ENCODE data around the gene TNFRSF4. TPM values are rescaled to one million over a fixed set of nuclear protein-coding genes. Genes with fewer than 3 reads are reported as not detected.
A peak's percentile ranks its signal among the peaks of the same experiment; 100 is the strongest.
"Not testable (repeated sequence)": the region's sequence is repeated elsewhere in the genome, so short reads cannot be mapped to it uniquely, and the experiment has no call there.

TNFRSF4 gene
- total RNA-seq, 1 experiment from 2014 or later: not detected

DNA sequence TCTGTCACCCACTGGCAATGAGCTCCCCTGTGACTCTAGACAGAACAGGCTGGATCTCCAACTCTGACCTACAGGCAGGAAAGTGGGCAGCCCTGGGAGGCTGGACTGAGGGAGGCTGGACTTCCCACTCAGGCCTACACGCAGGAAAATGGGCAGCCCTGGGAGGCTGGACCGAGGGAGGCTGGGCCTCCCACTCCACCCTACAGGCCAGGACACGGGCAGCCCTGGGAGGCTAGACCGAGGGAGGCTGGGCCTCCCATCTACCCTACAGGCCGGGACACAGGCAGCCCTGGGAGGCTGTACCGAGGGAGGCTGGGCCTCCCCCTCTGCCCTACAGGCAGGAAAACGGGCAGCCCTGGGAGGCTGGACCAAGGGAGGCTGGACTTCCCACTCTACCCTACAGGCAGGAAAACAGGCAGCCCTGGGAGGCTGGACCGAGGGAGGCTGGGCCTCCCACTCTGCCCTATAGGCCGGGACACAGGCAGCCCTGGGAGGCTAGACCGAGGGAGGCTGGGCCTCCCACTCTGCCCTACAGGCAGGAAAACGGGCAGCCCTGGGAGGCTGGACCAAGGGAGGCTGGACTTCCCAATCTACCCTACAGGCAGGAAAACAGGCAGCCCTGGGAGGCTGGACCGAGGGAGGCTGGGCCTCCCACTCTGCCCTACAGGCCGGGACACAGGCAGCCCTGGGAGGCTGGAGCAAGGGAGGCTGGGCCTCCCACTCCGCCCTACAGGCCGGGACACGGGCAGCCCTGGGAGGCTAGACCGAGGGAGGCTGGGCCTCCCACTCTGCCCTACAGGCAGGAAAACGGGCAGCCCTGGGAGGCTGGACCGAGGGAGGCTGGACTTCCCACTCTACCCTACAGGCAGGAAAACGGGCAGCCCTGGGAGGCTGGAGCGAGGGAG is 34.3 kb upstream of the TNFRSF4 start:
- H3K9ac ChIP-seq (ENCODE audit: low read length): not testable (repeated sequence)
- 0 out of 2 replicates have a peak, but pooled peaks cover 13% of the 10 kb centered on the region for H4K20me1 ChIP-seq (ENCODE audit: insufficient read depth, low read depth, low read length)

GRCh38 chr1:1247341-1247913 is 33.5 kb upstream of the TNFRSF4 start:
- no peaks in the 10 kb centered on the region for H3K9me3 ChIP-seq (ENCODE audit: low read length)
- H3K9ac ChIP-seq (ENCODE audit: low read length): no peak overlapping the region
- no peak overlapping the region for H2AFZ ChIP-seq (ENCODE audit: low read length)
- no peaks in the 10 kb centered on the region for H3K36me3 ChIP-seq (ENCODE audit: insufficient read depth, low read length)
- H3K4me3 ChIP-seq (ENCODE audit: low read length): no peak overlapping the region
- no peak overlapping the region for H3K27ac ChIP-seq (ENCODE audit: low read length)
- no peak for DNase-seq
- no peaks in the 10 kb centered on the region for H3K9me2 ChIP-seq (replicated peaks; ENCODE audit: insufficient read depth, low read length)
- no peaks in the 10 kb centered on the region for H3K27me3 ChIP-seq (ENCODE audit: low read length)
- H4K20me1 ChIP-seq (ENCODE audit: insufficient read depth, low read depth, low read length): 0 out of 2 replicates have a peak, but pooled peaks cover 13% of the 10 kb centered on the region
- no peaks in the 10 kb centered on the region for H3K4me1 ChIP-seq (ENCODE audit: low read length)
- H3K79me2 ChIP-seq (ENCODE audit: low read length): no peaks in the 10 kb centered on the region
- no peak overlapping the region for H3K4me2 ChIP-seq (ENCODE audit: low read depth, low read length, poor library complexity, severe bottlenecking)

More for the DNA sequence above, 34.3 kb upstream of the TNFRSF4 start:
- not testable (repeated sequence) for H3K36me3 ChIP-seq (ENCODE audit: insufficient read depth, low read length); H3K4me1 ChIP-seq (ENCODE audit: low read length); H3K4me3 ChIP-seq (ENCODE audit: low read length); DNase-seq; H3K27ac ChIP-seq (ENCODE audit: low read length); H3K9me3 ChIP-seq (ENCODE audit: low read length); H3K27me3 ChIP-seq (ENCODE audit: low read length); H3K79me2 ChIP-seq (ENCODE audit: low read length); H3K4me2 ChIP-seq (ENCODE audit: low read depth, low read length, poor library complexity, severe bottlenecking); H2AFZ ChIP-seq (ENCODE audit: low read length); H3K9me2 ChIP-seq (replicated peaks; ENCODE audit: insufficient read depth, low read length)

- Histone ChIP-seq H3K36me3 (ENCODE audit: insufficient read depth, low read length) (no peaks in the 10 kb centered on the region), H3K27me3 (ENCODE audit: low read length) (no peaks in the 10 kb centered on the region), H3K79me2 (ENCODE audit: low read length) (no peaks in the 10 kb centered on the region), H3K9me3 (ENCODE audit: low read length) (no peaks in the 10 kb centered on the region), H3K9ac (ENCODE audit: low read length) (no peak within 1 kb of the TSS), H3K4me1 (ENCODE audit: low read length) (no peaks in the 10 kb centered on the region), H2AFZ (ENCODE audit: low read length) (no peak within 1 kb of the TSS), H3K4me2 (ENCODE audit: low read depth, low read length, poor library complexity, severe bottlenecking) (no peak within 1 kb of the TSS), H3K4me3 (ENCODE audit: low read length) (no peak within 1 kb of the TSS), H3K9me2 (replicated peaks; ENCODE audit: insufficient read depth, low read length) (no peaks in the 10 kb centered on the region), H3K27ac (ENCODE audit: low read length) (no peak within 1 kb of the TSS), H4K20me1 (ENCODE audit: insufficient read depth, low read depth, low read length) (peaks cover 13% of the 10 kb centered on the region; the same call in 1 of the 2 replicates)
- DNase-seq: peak; percentile 63
These were observed 32.8 kb upstream of the TNFRSF4 start, which contains the start of gene C1QTNF12 for GRCh38 chr1:1246577-1247340. Gene C1QTNF12, minus strand, starts transcription at chr1:1246722. Its CDS starts 32 bp downstream, at chr1:1246690.

- Histone ChIP-seq H3K4me2 (ENCODE audit: low read depth, low read length, poor library complexity, severe bottlenecking) (no peak overlapping the region), H3K9me2 (replicated peaks; ENCODE audit: insufficient read depth, low read length) (no peaks in the 10 kb centered on the region)
- no peak for DNase-seq
These were observed 32.0 kb upstream of the TNFRSF4 start for GRCh38 chr1:1245817-1246576.

GRCh38 chr1:1245178-1245816 is 31.3 kb upstream of the TNFRSF4 start:
- Histone ChIP-seq H3K27ac (ENCODE audit: low read length) (no peak overlapping the region), H3K4me2 (ENCODE audit: low read depth, low read length, poor library complexity, severe bottlenecking) (no peak overlapping the region), H3K9me2 (replicated peaks; ENCODE audit: insufficient read depth, low read length) (no peaks in the 10 kb centered on the region), H3K4me3 (ENCODE audit: low read length) (no peak overlapping the region), H3K9me3 (ENCODE audit: low read length) (no peaks in the 10 kb centered on the region), H4K20me1 (ENCODE audit: insufficient read depth, low read depth, low read length) (peaks cover 5% of the 10 kb centered on the region; the same call in 1 of the 2 replicates), H3K36me3 (ENCODE audit: insufficient read depth, low read length) (no peaks in the 10 kb centered on the region), H3K27me3 (ENCODE audit: low read length) (no peaks in the 10 kb centered on the region), H3K4me1 (ENCODE audit: low read length) (no peaks in the 10 kb centered on the region), H3K79me2 (ENCODE audit: low read length) (no peaks in the 10 kb centered on the region), H2AFZ (ENCODE audit: low read length) (no peak overlapping the region), H3K9ac (ENCODE audit: low read length) (no peak overlapping the region)
- DNase-seq: no peak

More at GRCh38 chr1:1245817-1246576, 32.0 kb upstream of the TNFRSF4 start:
- Histone ChIP-seq H4K20me1 (ENCODE audit: insufficient read depth, low read depth, low read length) (peaks cover 11% of the 10 kb centered on the region; the same call in 1 of the 2 replicates), H3K27ac (ENCODE audit: low read length) (no peak overlapping the region), H3K9ac (ENCODE audit: low read length) (no peak overlapping the region), H3K27me3 (ENCODE audit: low read length) (no peaks in the 10 kb centered on the region), H3K79me2 (ENCODE audit: low read length) (no peaks in the 10 kb centered on the region), H3K36me3 (ENCODE audit: insufficient read depth, low read length) (no peaks in the 10 kb centered on the region), H3K4me1 (ENCODE audit: low read length) (no peaks in the 10 kb centered on the region), H3K4me3 (ENCODE audit: low read length) (no peak overlapping the region), H3K9me3 (ENCODE audit: low read length) (no peaks in the 10 kb centered on the region), H2AFZ (ENCODE audit: low read length) (no peak overlapping the region)

DNA sequence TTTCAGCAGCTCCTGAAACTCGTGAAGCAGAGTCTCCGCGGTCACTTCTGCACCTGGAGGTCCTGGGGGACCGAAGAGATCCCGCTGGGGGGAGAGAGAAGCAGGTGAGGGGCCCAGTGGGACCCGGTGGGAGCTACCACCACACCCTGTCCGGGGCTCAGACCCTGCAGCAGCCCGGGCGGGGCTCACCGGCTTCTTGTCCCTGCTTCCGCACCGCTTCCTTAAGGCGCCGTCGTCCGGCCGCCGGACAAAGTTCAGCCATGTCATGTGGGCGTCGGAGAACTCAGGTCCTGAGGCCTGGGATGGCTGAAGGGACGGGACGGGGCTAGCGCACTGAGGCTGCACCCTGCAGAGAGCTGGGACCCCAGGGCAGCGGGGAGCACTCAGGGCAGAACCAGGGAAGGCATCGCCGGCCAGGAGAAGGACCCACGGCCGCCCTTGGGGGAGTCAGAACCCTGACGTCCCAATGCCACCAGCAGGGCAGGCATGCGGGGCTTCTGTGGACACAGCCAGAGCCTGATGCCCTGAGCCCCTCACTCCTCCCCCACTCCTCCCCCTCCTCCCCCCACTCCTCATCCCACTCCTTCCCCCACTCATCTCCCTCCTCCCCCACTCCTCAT is 30.3 kb upstream of the TNFRSF4 start:
- H3K9me2 ChIP-seq (replicated peaks; ENCODE audit: insufficient read depth, low read length): no peaks in the 10 kb centered on the region
- no peaks in the 10 kb centered on the region for H3K9me3 ChIP-seq (ENCODE audit: low read length)
- peaks cover 5% of the 10 kb centered on the region; the same call in 1 of the 2 replicates for H4K20me1 ChIP-seq (ENCODE audit: insufficient read depth, low read depth, low read length)
- no peak overlapping the region for H3K9ac ChIP-seq (ENCODE audit: low read length)
- no peak overlapping the region for H2AFZ ChIP-seq (ENCODE audit: low read length)
- H3K4me2 ChIP-seq (ENCODE audit: low read depth, low read length, poor library complexity, severe bottlenecking): no peak overlapping the region
- no peaks in the 10 kb centered on the region for H3K79me2 ChIP-seq (ENCODE audit: low read length)
- H3K4me3 ChIP-seq (ENCODE audit: low read length): no peak overlapping the region
- no peaks in the 10 kb centered on the region for H3K4me1 ChIP-seq (ENCODE audit: low read length)
- H3K27ac ChIP-seq (ENCODE audit: low read length): no peak overlapping the region
- H3K27me3 ChIP-seq (ENCODE audit: low read length): no peaks in the 10 kb centered on the region
- no peaks in the 10 kb centered on the region for H3K36me3 ChIP-seq (ENCODE audit: insufficient read depth, low read length)
- peak; percentile 57 for DNase-seq

DNA sequence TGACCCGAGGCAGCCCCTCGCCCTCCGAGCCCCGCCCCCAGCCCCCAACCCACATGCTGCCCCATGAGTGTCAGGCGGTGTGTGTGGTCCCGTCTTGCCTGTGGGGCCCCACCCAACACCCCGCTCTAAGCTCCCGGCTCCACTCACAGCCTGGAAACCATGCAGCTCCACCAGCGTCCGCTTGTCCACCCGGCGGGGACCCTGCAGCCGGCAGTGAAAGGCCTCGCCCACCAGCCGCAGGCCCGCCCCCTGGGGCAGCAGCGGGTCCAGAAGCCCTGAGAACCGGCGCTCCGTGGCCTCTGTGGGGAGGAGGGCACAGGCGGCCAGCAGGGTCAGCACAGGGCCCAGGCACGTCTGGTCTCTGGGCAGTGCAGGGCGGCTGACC is 29.8 kb upstream of the TNFRSF4 start:
- no peak for DNase-seq
- H3K4me3 ChIP-seq (ENCODE audit: low read length): no peak overlapping the region
- H4K20me1 ChIP-seq (ENCODE audit: insufficient read depth, low read depth, low read length): peaks cover 5% of the 10 kb centered on the region; the same call in 1 of the 2 replicates
- H3K4me1 ChIP-seq (ENCODE audit: low read length): no peaks in the 10 kb centered on the region
- no peaks in the 10 kb centered on the region for H3K9me2 ChIP-seq (replicated peaks; ENCODE audit: insufficient read depth, low read length)
- H3K9ac ChIP-seq (ENCODE audit: low read length): no peak overlapping the region
- H3K9me3 ChIP-seq (ENCODE audit: low read length): no peaks in the 10 kb centered on the region
- H3K4me2 ChIP-seq (ENCODE audit: low read depth, low read length, poor library complexity, severe bottlenecking): no peak overlapping the region
- no peak overlapping the region for H3K27ac ChIP-seq (ENCODE audit: low read length)
- no peaks in the 10 kb centered on the region for H3K79me2 ChIP-seq (ENCODE audit: low read length)
- no peak overlapping the region for H2AFZ ChIP-seq (ENCODE audit: low read length)
- H3K27me3 ChIP-seq (ENCODE audit: low read length): no peaks in the 10 kb centered on the region
- H3K36me3 ChIP-seq (ENCODE audit: insufficient read depth, low read length): no peaks in the 10 kb centered on the region

Data from Karpas-422 (cell line).